ENCODE data around the gene KRTAP10-7.
"Not testable (repeated sequence)": the region's sequence is repeated elsewhere in the genome, so short reads cannot be mapped to it uniquely, and the experiment has no call there.

Gene KRTAP10-7

DNA sequence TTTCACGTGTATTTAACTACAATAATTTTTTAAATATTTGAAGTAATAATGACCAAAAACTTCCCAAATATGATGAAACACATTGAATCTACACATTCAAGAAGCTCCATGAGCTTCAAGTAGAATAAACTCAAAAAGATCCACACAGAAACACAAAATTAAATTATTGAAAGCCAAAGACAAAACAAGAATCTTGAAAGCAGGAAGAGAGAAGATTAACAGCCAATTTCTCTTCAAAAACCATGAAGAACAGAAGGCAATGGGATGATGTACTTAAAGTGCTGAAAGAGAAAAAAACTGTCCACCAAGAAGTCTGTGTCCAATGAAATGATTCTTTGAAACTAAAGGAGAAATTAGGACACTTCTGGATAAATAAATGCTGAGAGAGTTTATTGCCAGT, 31.7 kb downstream of the KRTAP10-7 start:
- no peak for DNase-seq (ENCODE audit: low read depth in 2 of 2)

DNA sequence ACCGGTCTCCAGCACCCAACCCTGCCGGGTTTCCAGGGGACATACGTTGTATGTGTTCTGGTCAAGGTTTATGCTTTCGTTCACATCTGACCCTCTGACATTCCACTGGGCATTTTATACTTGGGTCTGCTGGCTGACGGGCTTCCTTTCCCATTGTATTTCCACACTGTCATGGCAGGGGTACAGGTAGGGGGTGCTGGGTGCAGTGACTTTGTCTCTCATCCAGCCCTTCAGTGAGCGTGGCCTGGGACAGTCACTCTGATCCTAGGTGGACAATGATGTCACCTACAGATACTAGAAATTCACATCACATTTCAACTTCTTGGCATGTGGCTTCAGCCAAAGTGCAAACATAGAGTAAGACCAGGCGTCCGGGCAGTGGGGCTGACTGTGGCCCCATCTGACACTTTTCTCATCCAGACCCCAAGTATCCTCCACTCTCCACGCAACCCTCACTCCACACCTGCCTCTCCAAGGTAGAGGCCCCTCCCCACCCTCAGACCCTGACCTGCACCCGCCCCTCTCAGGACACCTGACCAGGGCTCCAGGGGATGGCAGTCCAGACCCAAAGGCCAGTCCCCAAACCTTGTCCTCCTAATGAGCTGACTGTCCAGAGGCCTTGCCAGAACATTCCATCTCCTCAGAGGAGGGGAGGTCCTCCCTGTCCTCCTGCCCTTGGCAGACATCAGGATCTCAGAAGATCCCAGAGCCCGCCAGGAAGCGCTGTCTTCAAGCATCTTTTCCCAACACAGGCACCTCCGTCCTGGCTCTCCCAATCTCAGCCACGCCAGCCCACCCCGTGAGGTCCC, 36.0 kb downstream of the KRTAP10-7 start:
- DNase-seq (ENCODE audit: low read depth in 2 of 2): no peak

DNA sequence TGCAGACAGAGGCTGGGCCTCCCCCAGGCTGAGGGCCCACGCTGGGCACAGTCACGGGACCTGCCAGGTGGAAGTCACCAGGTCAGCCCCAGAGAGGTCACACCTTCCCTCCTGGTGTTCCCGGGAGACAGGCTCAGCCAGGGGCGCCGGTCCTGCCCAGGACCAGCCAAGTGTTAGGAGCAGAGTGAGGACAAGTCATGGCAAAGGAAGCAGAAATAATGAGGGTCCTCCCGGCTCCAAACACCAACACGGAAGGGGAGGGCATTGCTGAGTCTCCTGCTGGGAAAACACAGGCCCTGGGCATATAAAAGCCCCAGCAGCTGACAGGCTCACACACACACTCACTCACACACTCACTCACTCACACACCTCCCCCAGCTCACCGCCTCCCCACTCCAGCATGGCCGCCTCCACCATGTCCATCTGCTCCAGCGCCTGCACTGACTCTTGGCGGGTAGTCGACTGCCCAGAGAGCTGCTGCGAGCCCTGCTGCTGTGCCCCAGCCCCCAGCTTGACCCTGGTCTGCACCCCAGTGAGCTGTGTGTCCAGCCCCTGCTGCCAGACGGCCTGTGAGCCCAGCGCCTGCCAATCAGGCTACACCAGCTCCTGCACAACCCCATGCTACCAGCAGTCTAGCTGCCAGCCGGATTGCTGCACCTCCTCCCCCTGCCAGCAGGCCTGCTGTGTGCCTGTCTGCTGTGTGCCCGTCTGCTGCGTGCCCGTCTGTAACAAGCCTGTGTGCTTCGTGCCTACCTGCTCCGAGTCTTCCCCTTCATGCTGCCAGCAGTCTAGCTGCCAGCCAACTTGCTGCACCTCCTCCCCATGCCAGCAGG, 36.8 kb downstream of the KRTAP10-7 start, which contains the start of gene KRTAP10-10:
Gene KRTAP10-10 (plus strand): TSS at position 339 of the 833 bp plus-strand sequence. CDS start 62 bp downstream, at position 401.
- no peak for DNase-seq (ENCODE audit: low read depth in 2 of 2)

DNA sequence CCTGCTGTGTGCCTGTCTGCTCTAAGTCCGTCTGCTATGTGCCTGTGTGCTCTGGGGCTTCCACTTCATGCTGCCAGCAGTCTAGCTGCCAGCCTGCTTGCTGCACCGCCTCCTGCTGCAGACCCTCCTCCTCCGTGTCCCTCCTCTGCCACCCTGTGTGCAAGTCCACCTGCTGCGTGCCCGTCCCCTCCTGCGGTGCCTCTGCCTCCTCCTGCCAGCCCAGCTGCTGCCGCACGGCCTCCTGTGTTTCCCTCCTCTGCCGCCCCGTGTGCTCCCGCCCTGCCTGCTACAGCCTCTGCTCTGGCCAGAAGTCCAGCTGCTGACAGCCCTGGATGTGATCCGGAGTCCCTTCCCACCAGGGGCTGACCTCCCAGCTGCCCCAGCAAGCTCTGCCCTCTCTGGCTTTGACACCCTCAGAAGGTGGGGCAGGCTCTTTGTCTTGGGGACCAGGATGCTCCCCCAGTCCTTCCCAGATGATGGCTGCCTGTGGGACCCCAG, 37.5 kb downstream of the KRTAP10-7 start:
- not testable (repeated sequence) for DNase-seq (ENCODE audit: low read depth in 2 of 2)

DNA sequence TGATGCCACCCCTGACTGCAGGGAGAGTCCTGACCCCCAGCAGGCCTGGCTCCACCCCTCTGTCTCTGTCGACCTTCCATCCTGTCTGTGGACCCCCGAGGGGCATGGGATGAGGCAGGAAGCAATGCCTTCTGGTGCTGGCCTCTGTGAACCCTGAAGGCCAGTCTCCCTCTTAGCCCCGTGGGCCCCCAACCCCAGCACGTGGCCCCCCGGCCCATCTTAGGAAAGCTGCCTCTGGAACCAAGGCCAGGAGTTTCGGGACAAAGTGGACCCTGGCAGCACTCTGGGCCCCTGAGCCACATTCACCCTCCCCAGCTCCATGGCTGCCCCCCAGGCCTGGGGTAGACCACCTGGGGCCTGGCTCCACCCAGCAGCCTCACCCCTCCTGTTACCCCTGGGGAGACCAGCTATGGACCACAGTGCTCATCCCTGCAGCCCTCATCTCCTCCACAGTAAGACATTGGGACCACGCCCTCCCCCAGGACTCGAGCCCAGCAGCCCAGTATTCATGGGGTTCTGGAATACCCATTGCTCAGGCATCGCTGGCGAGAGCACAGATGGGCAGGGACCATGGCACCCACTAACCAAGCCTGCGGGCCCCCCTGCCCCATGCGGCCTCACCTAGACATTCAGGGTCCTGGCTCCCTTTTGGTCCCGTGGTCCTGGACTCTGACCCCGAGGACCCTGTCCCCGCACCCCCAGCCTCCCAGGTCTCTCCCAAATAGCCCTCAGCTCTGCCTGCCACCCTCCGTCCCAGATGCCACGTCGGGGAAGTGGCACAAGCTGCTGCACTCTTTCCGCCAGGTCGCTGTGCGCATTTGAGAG, 38.3 kb downstream of the KRTAP10-7 start:
- DNase-seq (ENCODE audit: low read depth in 2 of 2): not testable (repeated sequence)

DNA sequence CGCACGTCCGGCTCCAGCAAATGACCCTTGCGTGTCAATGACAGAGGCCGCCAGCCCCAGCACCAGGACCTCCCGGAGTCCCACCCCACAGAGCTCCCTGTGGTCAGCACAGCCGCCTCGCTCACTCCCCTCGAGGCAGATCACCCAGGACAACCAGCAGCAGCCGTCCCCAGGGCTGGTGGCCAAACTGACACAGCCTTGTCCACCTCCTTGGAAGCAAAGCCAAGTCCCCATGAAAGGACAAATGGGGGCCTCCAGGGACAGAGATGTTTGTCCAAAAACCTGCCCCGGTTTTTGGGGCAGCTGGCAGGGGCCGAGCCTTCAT, 38.9 kb downstream of the KRTAP10-7 start:
- no peak for DNase-seq (ENCODE audit: low read depth in 2 of 2)

DNA sequence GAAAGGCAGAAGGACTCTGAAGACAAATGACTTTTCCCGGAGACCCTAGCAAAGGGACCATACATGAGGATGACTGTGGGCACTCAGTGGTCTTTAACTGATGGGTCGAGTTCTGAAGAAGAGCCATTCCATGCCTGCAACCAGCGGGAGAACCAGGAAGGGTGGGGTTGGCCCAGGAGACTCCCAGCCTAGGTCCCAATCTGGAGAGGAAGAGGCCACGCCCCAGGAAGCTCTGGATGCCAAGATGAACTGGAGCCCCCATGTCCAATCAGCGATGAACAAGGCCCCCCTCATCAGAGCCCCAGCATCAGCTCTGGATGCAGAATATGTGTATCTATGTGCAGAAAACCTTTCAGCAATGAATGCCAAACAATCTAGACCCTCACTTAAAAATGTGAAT, 40.4 kb downstream of the KRTAP10-7 start:
- DNase-seq (ENCODE audit: low read depth in 2 of 2): no peak

DNA sequence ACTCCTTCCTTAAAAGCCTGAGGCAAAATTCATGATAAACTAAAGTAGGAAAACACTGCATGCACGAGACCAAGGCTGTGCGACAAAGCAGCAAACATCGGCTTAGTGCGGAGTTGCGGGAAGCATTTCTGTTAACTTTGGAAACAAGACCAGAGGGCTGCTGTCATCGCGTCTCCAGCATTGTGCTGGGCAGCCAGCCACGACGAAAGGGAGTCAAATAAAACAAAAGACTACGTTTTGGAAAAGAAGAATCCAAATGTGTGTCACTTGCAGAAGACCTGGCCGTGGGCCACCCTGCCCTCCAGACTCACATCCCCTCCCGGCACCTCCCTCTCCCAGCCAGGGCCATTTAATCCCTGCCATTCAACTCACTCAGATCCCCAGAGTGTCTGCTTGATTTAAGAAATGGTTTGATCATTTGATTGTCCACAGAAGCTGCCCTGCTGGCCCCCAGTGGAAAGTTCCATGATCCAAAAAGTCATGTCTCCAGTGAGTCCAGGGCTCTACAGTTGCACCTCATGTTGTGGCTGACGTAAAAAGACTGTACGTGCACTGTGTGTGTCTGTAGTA, 43.4 kb downstream of the KRTAP10-7 start:
- DNase-seq (ENCODE audit: low read depth in 2 of 2): no peak

DNA sequence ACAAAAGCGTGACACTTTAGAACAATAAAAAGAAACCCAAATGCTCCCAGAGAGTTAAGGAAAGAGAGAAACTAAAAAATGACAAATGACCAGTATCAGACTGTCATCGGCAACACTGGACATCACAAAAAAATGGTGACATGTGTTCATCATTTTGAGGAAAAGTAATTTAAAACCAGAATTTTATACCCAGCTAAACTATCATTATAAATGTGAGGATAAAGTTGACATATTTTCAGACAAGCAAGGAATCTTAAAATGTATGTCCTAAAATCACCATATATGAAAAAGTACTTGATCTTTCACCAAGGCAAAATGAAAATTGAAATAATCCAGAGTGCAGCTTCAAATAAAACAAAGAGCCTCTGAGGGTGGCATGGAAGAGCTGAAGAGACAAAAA, 44.5 kb downstream of the KRTAP10-7 start:
- DNase-seq (ENCODE audit: low read depth in 2 of 2): no peak

DNA sequence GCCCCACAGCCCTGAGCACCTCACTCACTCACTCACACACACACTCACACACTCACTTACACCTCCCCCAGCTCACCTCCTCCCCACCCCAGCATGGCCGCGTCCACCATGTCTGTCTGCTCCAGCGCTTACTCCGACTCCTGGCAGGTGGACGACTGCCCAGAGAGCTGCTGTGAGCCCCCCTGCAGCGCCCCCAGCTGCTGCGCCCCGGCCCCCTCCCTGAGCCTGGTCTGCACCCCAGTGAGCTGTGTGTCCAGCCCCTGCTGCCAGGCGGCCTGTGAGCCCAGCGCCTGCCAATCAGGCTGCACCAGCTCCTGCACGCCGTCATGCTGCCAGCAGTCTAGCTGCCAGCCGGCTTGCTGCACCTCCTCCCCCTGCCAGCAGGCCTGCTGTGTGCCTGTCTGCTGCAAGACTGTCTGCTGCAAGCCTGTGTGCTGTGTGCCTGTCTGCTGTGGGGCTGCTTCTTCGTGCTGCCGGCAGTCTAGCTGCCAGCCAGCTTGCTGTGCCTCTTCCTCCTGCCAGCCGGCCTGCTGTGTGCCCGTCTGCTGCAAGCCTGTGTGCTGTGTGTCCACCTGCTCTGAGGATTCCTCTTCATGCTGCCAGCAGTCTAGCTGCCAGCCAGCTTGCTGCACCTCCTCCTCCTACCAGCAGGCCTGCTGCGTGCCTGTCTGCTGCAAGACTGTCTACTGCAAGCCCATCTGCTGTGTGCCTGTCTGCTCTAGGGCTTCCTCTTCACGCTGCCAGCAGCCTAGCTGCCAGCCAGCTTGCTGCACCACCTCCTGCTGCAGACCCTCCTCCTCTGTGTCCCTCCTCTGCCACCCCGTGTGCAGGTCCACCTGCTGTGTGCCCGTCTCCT, 46.2 kb downstream of the KRTAP10-7 start, which contains the start of gene KRTAP10-11:
Gene KRTAP10-11 (plus strand): TSS at position 49 of the 856 bp plus-strand sequence. CDS start 45 bp downstream, at position 94.
- DNase-seq (ENCODE audit: low read depth in 2 of 2): not testable (repeated sequence)

DNA sequence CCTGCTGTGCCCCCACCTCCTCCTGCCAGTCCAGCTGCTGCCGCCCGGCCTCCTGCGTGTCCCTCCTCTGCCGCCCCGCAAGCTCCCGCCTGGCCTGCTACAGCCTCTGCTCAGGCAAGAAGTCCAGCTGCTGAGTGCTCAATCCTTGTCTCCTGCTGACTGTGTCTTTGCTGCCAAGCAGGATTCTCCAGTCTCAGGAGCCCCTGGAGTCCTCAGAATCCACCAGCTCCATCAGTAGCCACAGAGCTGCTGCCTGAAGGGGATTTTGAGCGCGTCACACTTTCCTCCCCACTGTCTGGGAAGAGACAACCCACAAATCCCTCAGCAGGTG, 46.8 kb downstream of the KRTAP10-7 start:
- no peak for DNase-seq (ENCODE audit: low read depth in 2 of 2)

DNA sequence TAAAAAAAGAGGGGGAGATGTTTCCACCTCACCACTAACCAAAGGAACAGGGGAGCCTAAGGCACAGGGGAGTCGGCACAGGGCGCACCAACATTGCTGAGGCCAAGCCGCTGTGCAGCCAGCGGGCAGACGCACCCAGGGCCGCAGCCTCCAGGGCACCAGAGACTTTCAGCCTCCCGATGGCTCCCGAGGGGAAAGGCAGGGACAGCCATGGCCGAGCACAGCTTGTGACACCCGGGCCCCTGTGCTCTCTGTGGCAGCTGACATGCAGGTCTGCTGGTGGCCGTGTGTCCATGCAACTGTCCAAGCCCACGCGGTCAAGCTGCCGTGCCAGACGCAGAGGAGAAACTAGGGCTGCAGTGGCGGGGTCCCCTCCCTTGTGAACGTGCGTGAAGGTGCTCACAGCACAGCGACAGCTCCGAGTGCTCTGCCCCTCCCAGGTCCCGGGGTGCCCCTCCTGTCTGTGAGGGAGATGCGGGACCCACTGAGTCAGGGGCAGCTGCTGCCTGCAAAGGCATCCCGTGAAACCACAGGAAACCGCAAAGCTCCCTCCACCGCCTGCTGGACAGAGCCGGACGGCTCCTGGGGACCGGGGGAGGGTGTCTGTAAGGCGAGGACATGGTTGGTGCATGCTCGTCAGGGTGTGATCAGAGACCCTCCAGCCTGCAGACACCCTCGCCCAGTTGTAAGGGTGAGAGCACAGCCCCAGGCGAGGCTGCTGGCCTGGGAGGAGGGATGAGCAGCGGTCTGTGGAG, 48.3 kb downstream of the KRTAP10-7 start:
- DNase-seq (ENCODE audit: low read depth in 2 of 2): no peak

DNA sequence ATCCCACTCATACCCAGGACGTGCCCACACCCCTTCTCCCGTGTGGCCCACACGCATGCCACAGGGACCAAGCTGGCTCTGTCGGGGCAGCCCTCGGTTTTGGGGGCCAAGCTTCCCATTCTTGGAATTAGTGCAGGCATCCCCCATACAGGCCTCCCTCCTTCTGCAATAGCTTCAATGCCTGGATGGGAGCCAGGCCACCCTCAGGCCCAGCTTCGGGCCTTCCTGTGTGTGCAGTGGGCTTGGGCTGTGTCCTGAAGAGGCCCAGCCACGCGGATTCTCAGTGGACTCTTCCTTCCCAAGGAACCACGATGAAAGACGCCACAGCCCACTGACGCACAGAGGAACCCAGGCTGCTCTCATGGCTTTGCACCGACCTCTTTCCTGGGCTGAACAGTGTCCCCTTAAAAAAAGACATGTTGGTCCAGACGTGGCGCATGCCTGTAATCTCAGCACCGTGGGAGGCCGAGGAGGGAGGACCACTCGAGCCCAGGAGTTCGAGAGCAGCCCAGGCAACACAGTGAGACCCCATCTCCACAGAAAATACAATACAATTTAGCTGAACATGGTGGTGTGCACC, 49.2 kb downstream of the KRTAP10-7 start:
- DNase-seq (ENCODE audit: low read depth in 2 of 2): no peak

DNA sequence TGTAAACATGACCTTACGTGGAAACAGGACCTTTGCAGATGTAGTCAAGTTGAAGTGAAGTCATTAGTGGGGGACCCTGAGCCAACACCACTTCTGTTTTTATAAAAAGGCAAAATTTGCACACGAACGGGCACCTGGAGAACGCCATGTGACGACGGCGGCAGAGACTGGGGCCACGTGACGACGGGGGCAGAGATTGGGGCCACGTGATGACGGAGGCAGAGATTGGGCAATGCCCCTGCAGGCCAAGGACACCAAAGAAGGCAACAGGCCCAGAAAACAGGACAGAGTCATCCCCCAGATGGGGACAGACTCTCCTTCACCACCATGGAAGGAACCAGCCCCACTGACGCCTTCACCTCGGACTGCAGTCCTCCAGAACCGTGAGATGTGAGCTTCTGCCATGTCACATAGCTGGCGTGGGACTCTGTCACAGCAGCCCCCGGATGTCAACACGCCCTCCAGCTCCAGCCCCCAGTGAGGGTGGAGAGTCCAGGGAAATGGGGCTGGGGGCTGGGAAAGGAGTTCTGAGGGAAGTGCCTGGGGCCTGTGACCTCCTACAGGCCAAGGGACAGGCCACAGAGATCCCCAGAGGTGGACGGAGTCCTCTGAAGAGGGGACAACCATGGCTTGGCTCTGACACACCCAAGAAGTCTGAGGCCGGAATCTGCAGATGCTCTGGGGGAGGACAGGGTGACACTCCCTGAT, 50.0 kb downstream of the KRTAP10-7 start:
- DNase-seq (ENCODE audit: low read depth in 2 of 2): no peak

DNA sequence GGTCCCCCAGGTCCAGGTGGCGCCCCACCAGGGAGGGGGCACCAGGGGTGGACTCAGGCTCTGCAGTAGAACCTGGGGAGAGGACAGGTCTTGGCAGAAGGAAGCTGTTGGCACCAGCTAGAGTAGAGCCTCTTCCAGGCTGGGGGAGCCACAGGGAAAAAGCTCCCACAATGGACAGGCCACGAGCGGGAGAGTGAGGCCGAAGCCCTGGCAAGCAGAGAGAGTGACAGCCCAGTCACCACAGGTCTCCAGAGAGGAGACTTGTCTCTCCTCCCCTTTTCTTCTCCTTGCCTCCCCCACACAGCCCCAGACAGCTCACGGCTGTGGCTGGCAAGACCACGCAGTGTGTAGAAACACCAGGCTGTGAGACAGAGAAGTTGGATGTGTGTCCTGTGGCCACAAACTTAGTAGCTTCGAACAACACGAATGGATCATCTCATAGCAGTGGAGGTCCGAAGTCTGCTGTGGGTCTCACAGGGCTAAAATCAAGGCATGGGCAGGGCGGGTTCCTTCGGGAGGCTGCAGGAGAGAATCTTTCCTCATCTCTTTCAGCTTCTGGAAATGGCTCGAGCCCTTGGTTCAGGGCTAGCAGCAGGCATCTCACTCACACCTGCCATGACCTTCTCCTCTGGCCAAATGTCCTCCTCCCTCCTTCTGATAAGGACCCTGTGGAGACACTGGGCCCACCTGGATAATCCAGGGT, 50.7 kb downstream of the KRTAP10-7 start:
- no peak for DNase-seq (ENCODE audit: low read depth in 2 of 2)
